GM10248 (cell line): ENCODE measurements around the gene GPNMB.
A peak's percentile ranks its signal among the peaks of the same experiment; 100 is the strongest.

Experiments
- CTCF ChIA-PET: fragments of 300-600 bp; sonication (Branson Sonifier 250); formaldehyde crosslinking; extraction: SDS; loops from one replicate; lab custom pipeline; 2021; ENCODE audit warnings: antibody characterized with exemption; lab: Yijun Ruan, JAX
- POLR2A ChIA-PET: fragments of 350-650 bp; sonication (Branson Sonifier 250); formaldehyde crosslinking; extraction: SDS; loops from one replicate; lab custom pipeline; 2020; ENCODE audit warnings: antibody characterized with exemption; lab: Yijun Ruan, JAX
- DNase-seq: peaks from one replicate; pipeline ENCODE4 v3.0.0; 2012; ENCODE audit errors: extremely low spot score
- TF ChIP-seq, protein P1 (sequence below): IDR thresholded peaks from 2 replicates; pipeline ENCODE4 v1.5.1; 2012; ENCODE audit warnings: mild to moderate bottlenecking, low read depth; ENCODE audit errors: extremely low read depth, missing control alignments, control extremely low read depth

GPNMB gene

DNA sequence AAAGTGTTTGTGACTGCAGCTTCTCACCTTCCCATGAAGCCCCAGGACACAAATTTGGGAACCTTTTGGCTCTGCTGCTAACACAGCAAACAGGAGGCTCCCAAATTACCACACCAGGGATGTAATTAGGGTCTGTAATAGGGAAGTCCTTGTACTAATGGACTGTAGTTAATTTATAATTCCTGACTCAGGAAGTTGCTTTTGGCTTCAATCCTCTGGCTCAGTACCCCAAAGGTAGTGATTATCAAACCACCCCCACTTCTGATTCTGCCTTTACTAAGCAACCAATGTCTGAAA, 48.8 kb downstream of the GPNMB start:
- TF ChIP-seq, protein P1, sequence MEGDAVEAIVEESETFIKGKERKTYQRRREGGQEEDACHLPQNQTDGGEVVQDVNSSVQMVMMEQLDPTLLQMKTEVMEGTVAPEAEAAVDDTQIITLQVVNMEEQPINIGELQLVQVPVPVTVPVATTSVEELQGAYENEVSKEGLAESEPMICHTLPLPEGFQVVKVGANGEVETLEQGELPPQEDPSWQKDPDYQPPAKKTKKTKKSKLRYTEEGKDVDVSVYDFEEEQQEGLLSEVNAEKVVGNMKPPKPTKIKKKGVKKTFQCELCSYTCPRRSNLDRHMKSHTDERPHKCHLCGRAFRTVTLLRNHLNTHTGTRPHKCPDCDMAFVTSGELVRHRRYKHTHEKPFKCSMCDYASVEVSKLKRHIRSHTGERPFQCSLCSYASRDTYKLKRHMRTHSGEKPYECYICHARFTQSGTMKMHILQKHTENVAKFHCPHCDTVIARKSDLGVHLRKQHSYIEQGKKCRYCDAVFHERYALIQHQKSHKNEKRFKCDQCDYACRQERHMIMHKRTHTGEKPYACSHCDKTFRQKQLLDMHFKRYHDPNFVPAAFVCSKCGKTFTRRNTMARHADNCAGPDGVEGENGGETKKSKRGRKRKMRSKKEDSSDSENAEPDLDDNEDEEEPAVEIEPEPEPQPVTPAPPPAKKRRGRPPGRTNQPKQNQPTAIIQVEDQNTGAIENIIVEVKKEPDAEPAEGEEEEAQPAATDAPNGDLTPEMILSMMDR: no peak
- DNase-seq: no peak
- POLR2A ChIA-PET: no interaction called here
- CTCF ChIA-PET: interaction anchor here (1.1 to 11.9 kb wide), 3 partner anchors 21 to 211 kb away, joined by 3 to 132 read pairs (median 4); no protein-coding TSS in a partner anchor

DNA sequence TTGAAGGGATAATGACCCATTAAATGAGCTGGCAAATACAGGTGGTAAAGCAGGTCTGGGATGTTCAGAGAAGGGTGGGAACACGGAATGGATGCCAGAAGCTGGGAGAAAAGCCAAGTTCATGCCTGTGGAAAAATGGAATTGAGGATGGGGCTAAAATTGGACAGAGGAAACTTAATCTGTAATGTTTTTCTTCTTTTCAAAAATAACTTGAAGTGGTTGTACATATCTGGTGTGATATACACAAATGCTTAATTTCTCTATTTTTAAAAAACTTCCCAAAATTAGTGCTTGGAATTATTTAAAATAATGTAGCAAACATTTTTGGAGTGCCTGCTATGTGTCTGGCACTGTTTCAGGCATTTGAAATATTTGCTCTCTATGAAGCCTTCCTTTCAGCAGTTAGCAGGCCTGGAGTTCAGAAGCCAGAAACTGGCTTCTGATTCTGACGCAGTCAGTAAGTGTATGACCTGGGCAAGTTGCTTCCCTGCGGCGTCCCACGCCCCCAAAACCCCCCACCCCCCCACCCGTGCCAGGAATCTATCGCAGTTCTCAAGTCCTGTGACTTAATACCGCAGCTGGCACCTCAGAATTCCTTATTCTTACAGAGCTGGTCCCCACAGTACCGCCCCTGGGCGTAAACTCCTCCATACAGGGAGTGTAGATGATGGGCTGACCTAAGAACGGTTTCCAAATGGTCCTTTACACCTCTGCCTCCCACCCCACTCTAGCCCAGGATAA, 51.7 kb downstream of the GPNMB start:
- ChIA-PET POLR2A (interaction anchor here (0.6 to 1.0 kb wide), 4 partner anchors 9 to 1794 kb away, joined by 3 to 6 read pairs (median 3); no protein-coding TSS in a partner anchor), CTCF (interaction anchor here (1.5 to 11.9 kb wide), 2 partner anchors 11 to 24 kb away, joined by 3 to 132 read pairs; no protein-coding TSS in a partner anchor)
- TF ChIP-seq, protein P1: no peak
- DNase-seq: no peak

DNA sequence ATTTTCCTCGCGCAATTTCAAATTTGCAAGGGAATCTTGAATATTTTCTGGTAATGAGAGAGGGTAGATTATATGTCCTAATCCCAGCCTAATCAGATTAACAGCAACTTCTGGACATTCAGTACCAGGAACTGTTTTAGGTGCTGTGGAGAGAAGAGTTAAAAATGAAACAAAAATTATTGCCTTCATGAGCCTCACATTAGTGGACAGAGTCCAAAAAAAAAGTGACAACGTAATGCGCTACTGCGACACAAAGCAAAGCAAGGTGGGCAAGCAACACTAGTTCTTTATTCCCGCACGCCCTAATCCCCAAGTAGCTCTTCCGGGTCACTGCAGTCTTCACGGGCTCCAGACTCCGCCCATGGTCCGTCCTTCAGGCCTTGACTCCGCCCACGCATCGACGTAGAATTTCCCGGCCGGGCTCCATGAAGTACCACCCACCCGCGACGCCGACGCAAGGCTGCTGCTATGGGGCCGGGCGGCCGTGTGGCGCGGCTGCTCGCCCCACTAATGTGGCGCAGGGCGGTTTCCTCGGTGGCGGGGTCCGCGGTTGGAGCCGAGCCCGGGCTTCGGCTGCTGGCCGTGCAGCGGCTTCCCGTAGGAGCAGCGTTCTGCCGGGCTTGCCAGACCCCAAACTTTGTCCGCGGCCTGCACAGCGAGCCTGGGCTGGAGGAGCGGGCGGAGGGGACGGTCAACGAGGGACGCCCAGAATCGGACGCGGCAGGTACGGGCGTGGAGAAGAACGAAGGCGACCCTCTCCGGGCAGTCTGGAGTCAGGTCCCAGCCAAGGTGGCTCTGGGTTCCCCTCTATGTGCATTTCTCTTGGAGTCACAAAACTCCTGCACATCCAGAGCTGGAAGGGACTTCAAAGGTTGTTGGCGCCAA, 52.6 kb downstream of the GPNMB start, which contains the start of gene MALSU1:
Gene MALSU1 (plus strand): TSS at position 455 of the 885 bp plus-strand sequence. CDS start 14 bp downstream, at position 469.
- POLR2A ChIA-PET: interaction anchor here (0.8 to 1.0 kb wide), 3 partner anchors 15 to 1793 kb away, joined by 3 to 6 read pairs (median 3); no protein-coding TSS in a partner anchor
- DNase-seq: peak; percentile 96
- TF ChIP-seq, protein P1: no peak
- CTCF ChIA-PET: interaction anchor here (0.9 to 11.9 kb wide), 4 partner anchors 11 to 131 kb away, joined by 3 to 132 read pairs (median 4); no protein-coding TSS in a partner anchor

DNA sequence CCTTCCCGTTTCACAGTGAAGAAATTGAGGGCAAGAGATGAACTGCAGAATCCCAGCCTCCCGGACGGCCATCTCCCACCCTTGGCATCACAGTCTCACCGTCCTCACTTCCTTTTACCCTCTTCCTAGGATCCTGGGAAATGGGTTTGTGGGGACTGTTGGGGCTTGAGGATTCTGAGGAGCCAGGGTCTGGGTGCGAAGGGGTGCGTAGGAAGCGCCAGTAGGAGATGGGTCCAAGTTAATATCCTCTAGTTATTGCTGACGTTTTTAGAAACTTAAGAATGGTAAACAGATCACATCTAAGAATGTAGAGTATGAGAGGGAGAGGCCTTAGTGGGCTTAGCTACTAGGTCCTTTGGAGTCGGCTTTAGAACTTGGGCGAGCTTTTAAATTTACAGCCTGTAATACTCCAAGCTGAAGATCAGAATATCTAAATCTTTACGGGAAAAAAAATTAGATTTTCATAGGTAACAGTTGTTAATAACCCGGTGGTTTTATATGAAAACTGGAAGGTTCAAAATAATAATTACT, 53.3 kb downstream of the GPNMB start:
- TF ChIP-seq, protein P1: no peak
- ChIA-PET CTCF (interaction anchor here (0.9 to 11.9 kb wide), 6 partner anchors 10 to 130 kb away, joined by 3 to 132 read pairs (median 4); no protein-coding TSS in a partner anchor), POLR2A (no interaction called here)
- DNase-seq: no peak

DNA sequence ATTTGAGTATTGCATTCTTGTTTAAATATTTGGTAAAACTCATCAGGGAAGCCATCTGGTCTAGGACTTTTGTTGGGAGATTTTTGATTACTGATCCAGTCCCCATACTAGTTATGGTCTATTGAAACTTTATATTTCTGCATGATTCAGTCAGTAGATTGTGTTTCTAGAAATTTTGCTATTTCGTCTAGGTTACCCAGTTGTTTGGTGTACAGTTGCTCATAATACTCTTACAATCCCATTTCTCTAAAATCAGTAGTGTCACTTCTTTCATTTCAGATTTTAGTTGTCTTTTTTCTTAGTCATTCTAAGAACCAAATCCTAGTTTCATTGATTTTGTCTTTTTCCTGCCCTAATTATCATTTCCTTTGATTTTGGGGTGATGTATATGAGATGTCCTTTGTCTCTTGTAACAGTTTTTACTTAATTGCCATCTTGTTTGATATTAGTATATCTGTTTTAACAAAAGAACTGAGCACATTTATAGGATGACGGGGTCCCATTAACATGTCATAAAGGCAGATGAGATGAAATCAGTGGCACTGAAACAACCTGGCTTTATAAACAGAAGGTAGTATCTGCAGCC, 60.5 kb downstream of the GPNMB start:
- no peak for DNase-seq
- TF ChIP-seq, protein P1: no peak
- POLR2A ChIA-PET: no interaction called here
- CTCF ChIA-PET: interaction anchor here (1.2 kb wide), 1 partner anchor 30 kb away, joined by 3 read pairs; no protein-coding TSS in a partner anchor
